GM10266 (cell line): Measurements from ENCODE around the gene MAMDC4.
A peak's percentile ranks its signal among the peaks of the same experiment; 100 is the strongest.
"Not testable (repeated sequence)": the region's sequence is repeated elsewhere in the genome, so short reads cannot be mapped to it uniquely, and the experiment has no call there.

Experiments used
- DNase-seq: peaks from one replicate; pipeline ENCODE4 v3.0.0; 2012; ENCODE audit errors: extremely low spot score
- CTCF ChIP-seq: IDR thresholded peaks from 2 replicates; pipeline ENCODE4 v1.5.1; 2012; ENCODE audit warnings: mild to moderate bottlenecking, low read depth; ENCODE audit not compliant: control insufficient read depth, insufficient read depth; ENCODE audit errors: missing control alignments

Gene MAMDC4

GRCh38 chr9:136839229-136840139, 12.7 kb upstream of the MAMDC4 start:
- no peak for TF ChIP-seq CTCF
- DNase-seq, result no peak

GRCh38 chr9:136840140-136840876, 11.8 kb upstream of the MAMDC4 start:
- DNase-seq, result no peak
- no peak for TF ChIP-seq CTCF

GRCh38 chr9:136840877-136841645, 11.1 kb upstream of the MAMDC4 start:
- no peak for TF ChIP-seq CTCF
- no peak for DNase-seq

- DNase-seq, result not testable (repeated sequence)
Observed at GRCh38 chr9:136841646-136842379, 10.3 kb upstream of the MAMDC4 start.

GRCh38 chr9:136842380-136842948, 9.7 kb upstream of the MAMDC4 start, which contains the start of gene AJM1:
Gene AJM1, plus strand, starts transcription at chr9:136842478. Its CDS starts 1,937 bp downstream, at chr9:136844415.
- TF ChIP-seq CTCF, result peak; percentile 94
- peak; percentile 90 for DNase-seq

- DNase-seq, result not testable (repeated sequence)
Observed at GRCh38 chr9:136843159-136843800, 8.9 kb upstream of the MAMDC4 start.
